H1 (cell line): ENCODE data around the gene STK11.

Source experiments
- MAFK ChIP-seq: IDR thresholded peaks from 2 replicates; pipeline ENCODE4 v1.6.1; 2012; ENCODE audit warnings: low read depth, mild to moderate bottlenecking, improper control_type of control experiment, low read length
- POU5F1 ChIP-seq: IDR thresholded peaks from 2 replicates; pipeline ENCODE4 v1.6.1; 2011; ENCODE audit warnings: low read depth, mild to moderate bottlenecking, low read length, moderate library complexity
- SRF ChIP-seq: IDR thresholded peaks from 2 replicates; pipeline ENCODE4 v1.6.1; 2011; ENCODE audit warnings: mild to moderate bottlenecking, low read depth, low read length, moderate library complexity
- SUZ12 ChIP-seq: fragments of 200-600 bp; sonication (generic); IDR thresholded peaks from 2 replicates; pipeline ENCODE4 v1.6.1; 2012; ENCODE audit warnings: mild to moderate bottlenecking, inconsistent platforms, low read length, moderate library complexity, mixed read lengths
- TAF1 ChIP-seq: IDR thresholded peaks from 2 replicates; pipeline ENCODE4 v1.6.1; 2011; ENCODE audit warnings: mild to moderate bottlenecking, low read depth, low read length
- YY1 ChIP-seq: IDR thresholded peaks from 2 replicates; pipeline ENCODE4 v1.6.1; 2011; ENCODE audit warnings: low read depth, mild to moderate bottlenecking, low read length

DNA sequence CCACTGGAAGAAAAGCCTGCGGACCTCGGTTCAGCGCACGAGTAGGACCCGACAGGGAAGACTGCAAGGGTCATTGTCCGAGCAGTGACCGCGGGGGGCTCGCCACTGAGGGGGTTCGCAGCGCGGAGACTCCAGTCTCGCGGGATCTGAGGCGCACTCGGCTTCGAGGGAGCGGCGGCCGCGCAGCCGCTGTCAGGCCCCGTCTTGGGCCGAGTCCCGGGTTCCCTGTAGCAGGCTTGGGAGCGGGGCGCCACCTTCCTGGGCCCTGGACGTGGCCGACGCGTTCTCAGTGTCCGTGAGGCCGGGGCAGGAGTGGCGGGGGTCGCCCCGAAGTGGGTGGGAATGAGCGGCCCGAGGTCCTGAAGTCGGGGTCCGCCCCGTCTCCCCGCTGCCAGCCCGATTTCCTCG lies 69.3 kb downstream of the STK11 start:
- TF ChIP-seq SRF (no peak), SUZ12 (no peak), MAFK (no peak), POU5F1 (no peak), YY1 (no peak), TAF1 (no peak)
